Mesendoderm (in vitro differentiated cells): ENCODE results near the gene TMEM178B.

Experiments used
- DNase-seq: peaks from one replicate; pipeline ENCODE4 v3.0.0; 2013
- H2AK5ac ChIP-seq: 2 replicates; pipeline ENCODE4 v1.6.1; 2013; ENCODE audit warnings: low read length, inconsistent platforms
- H2BK120ac ChIP-seq: 2 replicates; pipeline ENCODE4 v1.6.1; 2013; ENCODE audit warnings: low read depth, mild to moderate bottlenecking, low read length, moderate library complexity, mixed read lengths
- H2BK15ac ChIP-seq: replicated peaks from 2 replicates; pipeline ENCODE4 v1.6.1; 2013; ENCODE audit warnings: low read depth, mild to moderate bottlenecking, moderate library complexity
- H2BK5ac ChIP-seq: 2 replicates; pipeline ENCODE4 v1.6.1; 2013; ENCODE audit warnings: low read length, inconsistent platforms
- H3K18ac ChIP-seq: 2 replicates; pipeline ENCODE4 v1.6.1; 2013; ENCODE audit warnings: mild to moderate bottlenecking, low read length, mixed read lengths
- H3K23ac ChIP-seq: one replicate; pipeline ENCODE4 v1.6.1; 2013; ENCODE audit warnings: low read length
- H3K27ac ChIP-seq: 2 replicates; pipeline ENCODE4 v1.5.1; 2013; ENCODE audit warnings: low read depth, mild to moderate bottlenecking, inconsistent platforms, low read length, moderate library complexity
- H3K27me3 ChIP-seq: 2 replicates; pipeline ENCODE4 v1.6.1; 2013; ENCODE audit warnings: low read length, control low read depth, mild to moderate bottlenecking, inconsistent platforms; ENCODE audit not compliant: insufficient read depth, poor library complexity
- H3K36me3 ChIP-seq: 2 replicates; pipeline ENCODE4 v1.6.1; 2013; ENCODE audit warnings: low read length, inconsistent platforms; ENCODE audit not compliant: control insufficient read depth, insufficient read depth
- H3K4ac ChIP-seq: one replicate; pipeline ENCODE4 v1.6.1; 2013; ENCODE audit warnings: low read depth, mild to moderate bottlenecking, low read length, moderate library complexity
- H3K4me1 ChIP-seq: 2 replicates; pipeline ENCODE4 v1.6.1; 2013; ENCODE audit warnings: low read depth, low read length, inconsistent platforms; ENCODE audit not compliant: control insufficient read depth
- H3K4me2 ChIP-seq: 2 replicates; pipeline ENCODE4 v1.6.1; 2013; ENCODE audit warnings: low read length
- H3K4me3 ChIP-seq: 2 replicates; pipeline ENCODE4 v1.5.1; 2013; ENCODE audit warnings: mild to moderate bottlenecking, low read length
- H3K56ac ChIP-seq: one replicate; pipeline ENCODE4 v1.6.1; 2013; ENCODE audit warnings: low read length
- H3K79me1 ChIP-seq: 2 replicates; pipeline ENCODE4 v1.6.1; 2013; ENCODE audit warnings: low read length, inconsistent platforms
- H3K79me2 ChIP-seq: 2 replicates; pipeline ENCODE4 v1.6.1; 2013; ENCODE audit warnings: mild to moderate bottlenecking, low read length; ENCODE audit not compliant: control insufficient read depth, insufficient read depth
- H3K9ac ChIP-seq: 2 replicates; pipeline ENCODE4 v1.6.1; 2013; ENCODE audit warnings: low read length, inconsistent platforms
- H4K5ac ChIP-seq: one replicate; pipeline ENCODE4 v1.6.1; 2013; ENCODE audit warnings: low read length
- H4K8ac ChIP-seq: one replicate; pipeline ENCODE4 v1.6.1; 2013; ENCODE audit warnings: low read depth, mild to moderate bottlenecking, control low read depth, low read length, moderate library complexity
- WGBS: extraction: QIAGEN DNeasy Blood & Tissue Kit; methylation state at CpG from one replicate; pipeline ENCODE4 v1.1.7; 2013; ENCODE audit warnings: low lambda C conversion rate, missing lambda C conversion rate; ENCODE audit not compliant: insufficient coverage; ENCODE audit errors: extremely low coverage; 5-methylcytosine and 5-hydroxymethylcytosine counted together

The TMEM178B gene

GRCh38 chr7:141128931-141129330 is 55.1 kb downstream of the TMEM178B start:
- WGBS: no CpG with 5 or more reads among the region's 2 CpGs
- Histone ChIP-seq H3K18ac (no peak overlapping the region), H3K4me2 (no peak overlapping the region), H3K27me3 (no peaks in the 10 kb centered on the region), H2BK120ac (no peak overlapping the region), H3K27ac (no peak overlapping the region), H4K8ac (no peak overlapping the region), H3K4ac (no peak overlapping the region), H3K9ac (no peak overlapping the region), H3K79me1 (no peaks in the 10 kb centered on the region), H3K79me2 (no peaks in the 10 kb centered on the region), H3K4me1 (no peaks in the 10 kb centered on the region), H3K23ac (no peak overlapping the region), H3K4me3 (no peak overlapping the region), H3K56ac (no peak overlapping the region), H2BK15ac (no peak overlapping the region), H2BK5ac (no peak overlapping the region), H2AK5ac (no peak overlapping the region), H3K36me3 (no peaks in the 10 kb centered on the region), H4K5ac (no peak overlapping the region)
- no peak for DNase-seq

GRCh38 chr7:141132671-141133070 is 58.8 kb downstream of the TMEM178B start:
- Histone ChIP-seq H3K18ac (no peak overlapping the region), H2BK15ac (no peak overlapping the region), H3K23ac (no peak overlapping the region), H3K27ac (no peak overlapping the region), H3K4me2 (no peak overlapping the region), H3K36me3 (no peaks in the 10 kb centered on the region), H3K79me2 (no peaks in the 10 kb centered on the region), H3K27me3 (no peaks in the 10 kb centered on the region), H4K8ac (no peak overlapping the region), H4K5ac (no peak overlapping the region), H3K4me3 (no peak overlapping the region), H2BK5ac (no peak overlapping the region), H3K9ac (no peak overlapping the region), H3K4ac (no peak overlapping the region), H3K79me1 (no peaks in the 10 kb centered on the region), H3K56ac (no peak overlapping the region), H2AK5ac (no peak overlapping the region), H3K4me1 (no peaks in the 10 kb centered on the region), H2BK120ac (no peak overlapping the region)
- WGBS: no CpG with 5 or more reads among the region's 3 CpGs
- DNase-seq: no peak

GRCh38 chr7:141133646-141134045 is 59.8 kb downstream of the TMEM178B start:
- Histone ChIP-seq H3K4me2 (no peak overlapping the region), H3K4me1 (no peaks in the 10 kb centered on the region), H3K27ac (no peak overlapping the region), H2AK5ac (no peak overlapping the region), H4K8ac (no peak overlapping the region), H3K79me2 (no peaks in the 10 kb centered on the region), H2BK5ac (no peak overlapping the region), H3K18ac (no peak overlapping the region), H3K9ac (no peak overlapping the region), H3K56ac (no peak overlapping the region), H3K36me3 (no peaks in the 10 kb centered on the region), H3K23ac (no peak overlapping the region), H2BK120ac (no peak overlapping the region), H3K4me3 (no peak overlapping the region), H4K5ac (no peak overlapping the region), H3K27me3 (no peaks in the 10 kb centered on the region), H2BK15ac (no peak overlapping the region), H3K79me1 (no peaks in the 10 kb centered on the region), H3K4ac (no peak overlapping the region)
- WGBS: no CpG with 5 or more reads among the region's 1 CpG
- DNase-seq: no peak

GRCh38 chr7:141142058-141142457 is 68.2 kb downstream of the TMEM178B start:
- no peaks in the 10 kb centered on the region for H3K4me1 ChIP-seq
- no peak for DNase-seq
- no peaks in the 10 kb centered on the region for H3K36me3 ChIP-seq
- H2BK5ac ChIP-seq: no peak overlapping the region
- no peaks in the 10 kb centered on the region for H3K27me3 ChIP-seq
- no peak overlapping the region for H4K5ac ChIP-seq
- no peak overlapping the region for H3K18ac ChIP-seq
- no peak overlapping the region for H2BK120ac ChIP-seq
- no peak overlapping the region for H2AK5ac ChIP-seq
- no peak overlapping the region for H3K23ac ChIP-seq
- no peaks in the 10 kb centered on the region for H3K79me1 ChIP-seq
- WGBS: no CpG with 5 or more reads among the region's 2 CpGs
- no peak overlapping the region for H3K4me3 ChIP-seq
- no peak overlapping the region for H3K9ac ChIP-seq
- H3K4ac ChIP-seq: no peak overlapping the region
- no peak overlapping the region for H3K27ac ChIP-seq
- no peak overlapping the region for H4K8ac ChIP-seq
- H3K56ac ChIP-seq: no peak overlapping the region
- H2BK15ac ChIP-seq: no peak overlapping the region
- no peaks in the 10 kb centered on the region for H3K79me2 ChIP-seq
- no peak overlapping the region for H3K4me2 ChIP-seq

- Histone ChIP-seq H3K9ac (no peak overlapping the region), H3K79me2 (no peaks in the 10 kb centered on the region), H3K27me3 (no peaks in the 10 kb centered on the region), H3K4me1 (no peaks in the 10 kb centered on the region), H2BK120ac (no peak overlapping the region), H2BK5ac (no peak overlapping the region), H4K8ac (no peak overlapping the region), H2AK5ac (no peak overlapping the region), H3K4me2 (no peak overlapping the region), H2BK15ac (no peak overlapping the region), H4K5ac (no peak overlapping the region), H3K18ac (no peak overlapping the region), H3K4me3 (no peak overlapping the region), H3K36me3 (no peaks in the 10 kb centered on the region), H3K56ac (peak overlapping the region; percentile 19), H3K79me1 (no peaks in the 10 kb centered on the region), H3K27ac (no peak overlapping the region), H3K23ac (no peak overlapping the region), H3K4ac (no peak overlapping the region)
- no peak for DNase-seq
- no CpG with 5 or more reads among the region's 4 CpGs for WGBS
These were observed 71.2 kb downstream of the TMEM178B start for GRCh38 chr7:141144921-141145629.

- no peak overlapping the region for H2BK120ac ChIP-seq
- no peak overlapping the region for H3K27ac ChIP-seq
- no peaks in the 10 kb centered on the region for H3K27me3 ChIP-seq
- WGBS: no CpG with 5 or more reads among the region's 3 CpGs
- H3K79me1 ChIP-seq: no peaks in the 10 kb centered on the region
- no peak overlapping the region for H3K4me3 ChIP-seq
- H3K18ac ChIP-seq: no peak overlapping the region
- no peaks in the 10 kb centered on the region for H3K4me1 ChIP-seq
- no peak overlapping the region for H3K56ac ChIP-seq
- H3K23ac ChIP-seq: no peak overlapping the region
- H2BK5ac ChIP-seq: no peak overlapping the region
- H3K36me3 ChIP-seq: no peaks in the 10 kb centered on the region
- no peaks in the 10 kb centered on the region for H3K79me2 ChIP-seq
- no peak overlapping the region for H3K4me2 ChIP-seq
- H2BK15ac ChIP-seq: no peak overlapping the region
- no peak overlapping the region for H4K5ac ChIP-seq
- no peak for DNase-seq
- no peak overlapping the region for H3K4ac ChIP-seq
- no peak overlapping the region for H2AK5ac ChIP-seq
- H4K8ac ChIP-seq: no peak overlapping the region
- no peak overlapping the region for H3K9ac ChIP-seq
These were observed 71.7 kb downstream of the TMEM178B start for GRCh38 chr7:141145630-141145982.
